ENCODE results near the gene EDC3. TPM values are rescaled to one million over a fixed set of nuclear protein-coding genes. Genes with fewer than 3 reads are reported as not detected.

EDC3 gene
- total and polyA plus RNA-seq, 2 experiments from 2014 or later: 13.8 to 26.5 TPM

DNA sequence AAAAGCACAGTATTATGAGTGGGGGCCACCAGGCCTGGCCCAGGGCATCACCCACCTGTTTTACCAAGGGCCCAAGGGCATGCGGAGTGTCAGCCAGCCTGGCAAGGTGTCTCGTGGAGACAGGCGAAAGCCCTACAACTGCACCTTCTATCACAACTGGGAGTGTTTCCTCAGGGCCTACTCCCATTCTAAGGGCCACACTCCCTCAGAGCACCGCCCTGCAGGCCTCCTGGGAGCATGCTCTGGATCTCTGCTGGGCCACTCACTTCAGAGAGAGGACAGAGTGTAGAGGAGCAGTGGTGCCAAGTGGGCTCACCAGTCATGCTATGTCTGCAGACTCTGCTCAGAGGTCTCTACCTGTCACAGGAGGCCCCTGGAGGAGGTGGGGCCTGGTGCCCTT, 101.4 kb downstream of the EDC3 start:
- H3K27me3 Mint-ChIP-seq (ENCODE audit: insufficient read depth, low read depth, poor library complexity): peaks cover 7% of the 10 kb centered on the region
- H3K4me3 Mint-ChIP-seq: no peak overlapping the region
- DNase-seq (ENCODE audit: low spot score): no peak
- Histone ChIP-seq H3K36me3 (ENCODE audit: insufficient read depth) (peaks cover 25% of the 10 kb centered on the region), H3K4me3 (no peak overlapping the region), H2AFZ (no peak overlapping the region), H3K4me2 (no peak overlapping the region), H3K79me2 (replicated peaks; ENCODE audit: insufficient read depth) (no peaks in the 10 kb centered on the region), H3K27ac (ENCODE audit: low read depth) (no peak overlapping the region), H4K20me1 (replicated peaks; ENCODE audit: insufficient read depth) (peaks cover 18% of the 10 kb centered on the region), H3K27me3 (ENCODE audit: insufficient read depth) (no peaks in the 10 kb centered on the region), H3K9me2 (ENCODE audit: insufficient read depth) (no peaks in the 10 kb centered on the region), H3K4me1 (ENCODE audit: insufficient read depth) (peaks cover 11% of the 10 kb centered on the region), H3F3A (replicated peaks; ENCODE audit: low read depth) (peaks cover 25% of the 10 kb centered on the region)
- ATAC-seq: no peak
- H3K27ac Mint-ChIP-seq: no peak overlapping the region
- peaks cover 16% of the 10 kb centered on the region for H3K4me1 Mint-ChIP-seq
- TF ChIP-seq, protein P1, sequence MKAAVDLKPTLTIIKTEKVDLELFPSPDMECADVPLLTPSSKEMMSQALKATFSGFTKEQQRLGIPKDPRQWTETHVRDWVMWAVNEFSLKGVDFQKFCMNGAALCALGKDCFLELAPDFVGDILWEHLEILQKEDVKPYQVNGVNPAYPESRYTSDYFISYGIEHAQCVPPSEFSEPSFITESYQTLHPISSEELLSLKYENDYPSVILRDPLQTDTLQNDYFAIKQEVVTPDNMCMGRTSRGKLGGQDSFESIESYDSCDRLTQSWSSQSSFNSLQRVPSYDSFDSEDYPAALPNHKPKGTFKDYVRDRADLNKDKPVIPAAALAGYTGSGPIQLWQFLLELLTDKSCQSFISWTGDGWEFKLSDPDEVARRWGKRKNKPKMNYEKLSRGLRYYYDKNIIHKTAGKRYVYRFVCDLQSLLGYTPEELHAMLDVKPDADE (IDR thresholded peaks at IDR 0.05): no peak
- TF ChIP-seq, protein P2, sequence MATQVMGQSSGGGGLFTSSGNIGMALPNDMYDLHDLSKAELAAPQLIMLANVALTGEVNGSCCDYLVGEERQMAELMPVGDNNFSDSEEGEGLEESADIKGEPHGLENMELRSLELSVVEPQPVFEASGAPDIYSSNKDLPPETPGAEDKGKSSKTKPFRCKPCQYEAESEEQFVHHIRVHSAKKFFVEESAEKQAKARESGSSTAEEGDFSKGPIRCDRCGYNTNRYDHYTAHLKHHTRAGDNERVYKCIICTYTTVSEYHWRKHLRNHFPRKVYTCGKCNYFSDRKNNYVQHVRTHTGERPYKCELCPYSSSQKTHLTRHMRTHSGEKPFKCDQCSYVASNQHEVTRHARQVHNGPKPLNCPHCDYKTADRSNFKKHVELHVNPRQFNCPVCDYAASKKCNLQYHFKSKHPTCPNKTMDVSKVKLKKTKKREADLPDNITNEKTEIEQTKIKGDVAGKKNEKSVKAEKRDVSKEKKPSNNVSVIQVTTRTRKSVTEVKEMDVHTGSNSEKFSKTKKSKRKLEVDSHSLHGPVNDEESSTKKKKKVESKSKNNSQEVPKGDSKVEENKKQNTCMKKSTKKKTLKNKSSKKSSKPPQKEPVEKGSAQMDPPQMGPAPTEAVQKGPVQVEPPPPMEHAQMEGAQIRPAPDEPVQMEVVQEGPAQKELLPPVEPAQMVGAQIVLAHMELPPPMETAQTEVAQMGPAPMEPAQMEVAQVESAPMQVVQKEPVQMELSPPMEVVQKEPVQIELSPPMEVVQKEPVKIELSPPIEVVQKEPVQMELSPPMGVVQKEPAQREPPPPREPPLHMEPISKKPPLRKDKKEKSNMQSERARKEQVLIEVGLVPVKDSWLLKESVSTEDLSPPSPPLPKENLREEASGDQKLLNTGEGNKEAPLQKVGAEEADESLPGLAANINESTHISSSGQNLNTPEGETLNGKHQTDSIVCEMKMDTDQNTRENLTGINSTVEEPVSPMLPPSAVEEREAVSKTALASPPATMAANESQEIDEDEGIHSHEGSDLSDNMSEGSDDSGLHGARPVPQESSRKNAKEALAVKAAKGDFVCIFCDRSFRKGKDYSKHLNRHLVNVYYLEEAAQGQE (IDR thresholded peaks at IDR 0.05; ENCODE audit: unreplicated experiment): no peak
- TF ChIP-seq EZH2 (IDR thresholded peaks at IDR 0.05; ENCODE audit: low read depth, unreplicated experiment): no peak
- TF ChIP-seq NANOG (IDR thresholded peaks at IDR 0.05; ENCODE audit: borderline replicate concordance): no peak
- TF ChIP-seq ZNF331 (CRISPR knock-in tag; IDR thresholded peaks at IDR 0.05; ENCODE audit: low read depth): no peak
- TF ChIP-seq, protein P3, sequence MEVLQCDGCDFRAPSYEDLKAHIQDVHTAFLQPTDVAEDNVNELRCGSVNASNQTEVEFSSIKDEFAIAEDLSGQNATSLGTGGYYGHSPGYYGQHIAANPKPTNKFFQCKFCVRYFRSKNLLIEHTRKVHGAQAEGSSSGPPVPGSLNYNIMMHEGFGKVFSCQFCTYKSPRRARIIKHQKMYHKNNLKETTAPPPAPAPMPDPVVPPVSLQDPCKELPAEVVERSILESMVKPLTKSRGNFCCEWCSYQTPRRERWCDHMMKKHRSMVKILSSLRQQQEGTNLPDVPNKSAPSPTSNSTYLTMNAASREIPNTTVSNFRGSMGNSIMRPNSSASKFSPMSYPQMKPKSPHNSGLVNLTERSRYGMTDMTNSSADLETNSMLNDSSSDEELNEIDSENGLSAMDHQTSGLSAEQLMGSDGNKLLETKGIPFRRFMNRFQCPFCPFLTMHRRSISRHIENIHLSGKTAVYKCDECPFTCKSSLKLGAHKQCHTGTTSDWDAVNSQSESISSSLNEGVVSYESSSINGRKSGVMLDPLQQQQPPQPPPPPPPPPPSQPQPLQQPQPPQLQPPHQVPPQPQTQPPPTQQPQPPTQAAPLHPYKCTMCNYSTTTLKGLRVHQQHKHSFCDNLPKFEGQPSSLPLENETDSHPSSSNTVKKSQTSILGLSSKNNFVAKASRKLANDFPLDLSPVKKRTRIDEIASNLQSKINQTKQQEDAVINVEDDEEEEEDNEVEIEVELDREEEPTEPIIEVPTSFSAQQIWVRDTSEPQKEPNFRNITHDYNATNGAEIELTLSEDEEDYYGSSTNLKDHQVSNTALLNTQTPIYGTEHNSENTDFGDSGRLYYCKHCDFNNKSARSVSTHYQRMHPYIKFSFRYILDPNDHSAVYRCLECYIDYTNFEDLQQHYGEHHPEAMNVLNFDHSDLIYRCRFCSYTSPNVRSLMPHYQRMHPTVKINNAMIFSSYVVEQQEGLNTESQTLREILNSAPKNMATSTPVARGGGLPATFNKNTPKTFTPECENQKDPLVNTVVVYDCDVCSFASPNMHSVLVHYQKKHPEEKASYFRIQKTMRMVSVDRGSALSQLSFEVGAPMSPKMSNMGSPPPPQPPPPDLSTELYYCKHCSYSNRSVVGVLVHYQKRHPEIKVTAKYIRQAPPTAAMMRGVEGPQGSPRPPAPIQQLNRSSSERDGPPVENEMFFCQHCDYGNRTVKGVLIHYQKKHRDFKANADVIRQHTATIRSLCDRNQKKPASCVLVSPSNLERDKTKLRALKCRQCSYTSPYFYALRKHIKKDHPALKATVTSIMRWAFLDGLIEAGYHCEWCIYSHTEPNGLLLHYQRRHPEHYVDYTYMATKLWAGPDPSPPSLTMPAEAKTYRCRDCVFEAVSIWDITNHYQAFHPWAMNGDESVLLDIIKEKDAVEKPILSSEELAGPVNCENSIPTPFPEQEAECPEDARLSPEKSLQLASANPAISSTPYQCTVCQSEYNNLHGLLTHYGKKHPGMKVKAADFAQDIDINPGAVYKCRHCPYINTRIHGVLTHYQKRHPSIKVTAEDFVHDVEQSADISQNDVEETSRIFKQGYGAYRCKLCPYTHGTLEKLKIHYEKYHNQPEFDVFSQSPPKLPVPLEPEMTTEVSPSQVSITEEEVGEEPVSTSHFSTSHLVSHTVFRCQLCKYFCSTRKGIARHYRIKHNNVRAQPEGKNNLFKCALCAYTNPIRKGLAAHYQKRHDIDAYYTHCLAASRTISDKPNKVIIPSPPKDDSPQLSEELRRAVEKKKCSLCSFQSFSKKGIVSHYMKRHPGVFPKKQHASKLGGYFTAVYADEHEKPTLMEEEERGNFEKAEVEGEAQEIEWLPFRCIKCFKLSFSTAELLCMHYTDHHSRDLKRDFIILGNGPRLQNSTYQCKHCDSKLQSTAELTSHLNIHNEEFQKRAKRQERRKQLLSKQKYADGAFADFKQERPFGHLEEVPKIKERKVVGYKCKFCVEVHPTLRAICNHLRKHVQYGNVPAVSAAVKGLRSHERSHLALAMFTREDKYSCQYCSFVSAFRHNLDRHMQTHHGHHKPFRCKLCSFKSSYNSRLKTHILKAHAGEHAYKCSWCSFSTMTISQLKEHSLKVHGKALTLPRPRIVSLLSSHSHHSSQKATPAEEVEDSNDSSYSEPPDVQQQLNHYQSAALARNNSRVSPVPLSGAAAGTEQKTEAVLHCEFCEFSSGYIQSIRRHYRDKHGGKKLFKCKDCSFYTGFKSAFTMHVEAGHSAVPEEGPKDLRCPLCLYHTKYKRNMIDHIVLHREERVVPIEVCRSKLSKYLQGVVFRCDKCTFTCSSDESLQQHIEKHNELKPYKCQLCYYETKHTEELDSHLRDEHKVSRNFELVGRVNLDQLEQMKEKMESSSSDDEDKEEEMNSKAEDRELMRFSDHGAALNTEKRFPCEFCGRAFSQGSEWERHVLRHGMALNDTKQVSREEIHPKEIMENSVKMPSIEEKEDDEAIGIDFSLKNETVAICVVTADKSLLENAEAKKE (CRISPR knock-in tag; IDR thresholded peaks at IDR 0.05): no peak
- no peak for TF ChIP-seq EZH2phosphoT487 (IDR thresholded peaks at IDR 0.05; ENCODE audit: unreplicated experiment)
- no peaks in the 10 kb centered on the region; the same call in 2 of the 3 replicates for H3K9me3 Mint-ChIP-seq
- H3K36me3 Mint-ChIP-seq (ENCODE audit: low read depth): peaks cover 74% of the 10 kb centered on the region

Data from GM23338 (cell line).